Stomach (tissue), 4 donors: ENCODE results near the gene GBP1.

ENCODE experiments used
- POLR2AphosphoS5 ChIP-seq, 3 donors: sonication (generic); formaldehyde crosslinking; IDR thresholded peaks; one replicate each; pipeline ENCODE4 v1.6.1; 2016; ENCODE audit warnings: antibody characterized with exemption in 3 of 3
- TF ChIP-seq, protein P1 (sequence below), 7 experiments: fragments of 450-650 bp in 4 of 7; fragments of 200-600 bp in 3 of 7; sonication (generic) in 3 of 7; IDR thresholded peaks; one replicate each; pipeline ENCODE4 v1.5.1; 2016 to 2019; ENCODE audit warnings: antibody characterized with exemption in 7 of 7, control low read depth in 2 of 7, mild to moderate bottlenecking in 1 of 7

DNA sequence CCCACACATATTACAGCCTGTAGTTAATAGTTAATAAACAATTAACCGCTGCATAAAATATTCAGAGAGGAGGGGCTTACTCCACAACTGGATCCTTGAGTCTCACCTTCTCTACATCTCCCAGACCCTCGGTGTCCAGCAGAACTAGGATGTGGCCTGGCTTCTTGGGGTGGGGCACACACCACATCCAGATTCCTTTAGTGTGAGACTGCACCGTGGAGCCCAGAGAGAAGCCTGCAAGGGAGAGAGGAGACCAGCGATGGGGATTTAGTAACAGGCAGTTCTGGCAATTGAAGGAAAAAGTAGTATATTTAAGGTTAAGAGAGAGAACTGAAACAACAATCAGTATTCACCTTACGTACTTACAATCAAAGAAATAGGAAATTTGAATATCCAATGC is 4.9 kb downstream of the GBP1 start:
- no peak for TF ChIP-seq POLR2AphosphoS5 (IDR thresholded peaks at IDR 0.05)
- TF ChIP-seq, protein P1, sequence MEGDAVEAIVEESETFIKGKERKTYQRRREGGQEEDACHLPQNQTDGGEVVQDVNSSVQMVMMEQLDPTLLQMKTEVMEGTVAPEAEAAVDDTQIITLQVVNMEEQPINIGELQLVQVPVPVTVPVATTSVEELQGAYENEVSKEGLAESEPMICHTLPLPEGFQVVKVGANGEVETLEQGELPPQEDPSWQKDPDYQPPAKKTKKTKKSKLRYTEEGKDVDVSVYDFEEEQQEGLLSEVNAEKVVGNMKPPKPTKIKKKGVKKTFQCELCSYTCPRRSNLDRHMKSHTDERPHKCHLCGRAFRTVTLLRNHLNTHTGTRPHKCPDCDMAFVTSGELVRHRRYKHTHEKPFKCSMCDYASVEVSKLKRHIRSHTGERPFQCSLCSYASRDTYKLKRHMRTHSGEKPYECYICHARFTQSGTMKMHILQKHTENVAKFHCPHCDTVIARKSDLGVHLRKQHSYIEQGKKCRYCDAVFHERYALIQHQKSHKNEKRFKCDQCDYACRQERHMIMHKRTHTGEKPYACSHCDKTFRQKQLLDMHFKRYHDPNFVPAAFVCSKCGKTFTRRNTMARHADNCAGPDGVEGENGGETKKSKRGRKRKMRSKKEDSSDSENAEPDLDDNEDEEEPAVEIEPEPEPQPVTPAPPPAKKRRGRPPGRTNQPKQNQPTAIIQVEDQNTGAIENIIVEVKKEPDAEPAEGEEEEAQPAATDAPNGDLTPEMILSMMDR (IDR thresholded peaks at IDR 0.05), result no peak
